ENCODE results near the gene RNF26.
A peak's percentile ranks its signal among the peaks of the same experiment; 100 is the strongest.

Gene RNF26

GRCh38 chr11:119323532-119324033 lies 10.7 kb upstream of the RNF26 start:
- TF ChIP-seq CTCF (IDR thresholded peaks at IDR 0.05; ENCODE audit: borderline replicate concordance, insufficient read depth, low read depth, low read length), result peak; percentile 78
- H3K4me3 ChIP-seq (ENCODE audit: low read depth, low read length), result no peak overlapping the region

DNA sequence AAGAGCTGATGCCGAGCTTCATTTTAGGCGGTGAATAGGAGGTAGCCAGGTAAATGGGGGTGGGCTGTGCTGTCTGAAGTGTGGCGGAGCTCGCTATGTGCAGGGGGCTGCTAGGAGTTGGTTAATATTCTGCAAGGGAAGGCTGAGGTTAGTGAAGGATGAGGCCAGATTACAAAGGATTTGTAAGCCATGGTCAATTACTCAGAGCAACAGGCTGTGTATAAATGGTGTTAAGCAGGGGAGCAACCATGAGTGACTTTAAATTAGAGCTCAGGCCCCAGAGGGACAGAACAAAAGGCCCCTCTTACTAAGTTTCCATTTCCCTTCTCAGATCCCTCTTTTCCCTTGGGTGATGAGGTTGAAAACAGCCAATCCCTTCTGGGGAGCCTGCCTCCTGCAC lies 10.1 kb upstream of the RNF26 start:
- no peak overlapping the region for H3K4me3 ChIP-seq (ENCODE audit: low read depth, low read length)
- TF ChIP-seq CTCF (IDR thresholded peaks at IDR 0.05; ENCODE audit: borderline replicate concordance, insufficient read depth, low read depth, low read length), result no peak

DNA sequence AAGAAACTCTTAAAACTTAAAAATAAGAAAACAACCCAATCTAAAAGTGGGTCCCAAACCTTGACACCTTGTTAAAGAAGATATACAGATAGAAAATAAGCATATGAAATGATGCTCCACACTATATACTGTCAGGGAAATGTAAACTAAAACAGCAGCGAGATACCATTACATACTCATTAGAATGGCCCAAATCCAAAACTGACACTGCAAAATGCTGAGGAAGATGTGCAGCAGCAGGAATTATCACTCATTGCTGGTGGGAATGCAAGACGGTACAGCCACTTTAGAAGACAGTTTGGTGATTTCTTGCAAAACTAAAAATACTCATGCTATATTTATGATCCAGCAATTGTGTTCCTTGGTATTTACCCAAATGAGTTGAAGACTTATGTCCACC lies 5.0 kb upstream of the RNF26 start:
- H3K4me3 ChIP-seq (ENCODE audit: low read depth, low read length), result no peak overlapping the region
- TF ChIP-seq CTCF (IDR thresholded peaks at IDR 0.05; ENCODE audit: borderline replicate concordance, insufficient read depth, low read depth, low read length), result no peak

- H3K4me3 ChIP-seq (ENCODE audit: low read depth, low read length), result no peak overlapping the region
- no peak for TF ChIP-seq CTCF (IDR thresholded peaks at IDR 0.05; ENCODE audit: borderline replicate concordance, insufficient read depth, low read depth, low read length)
Measured at GRCh38 chr11:119330237-119330636, 4.1 kb upstream of the RNF26 start.

- TF ChIP-seq CTCF (IDR thresholded peaks at IDR 0.05; ENCODE audit: borderline replicate concordance, insufficient read depth, low read depth, low read length), result no peak
- no peak overlapping the region for H3K4me3 ChIP-seq (ENCODE audit: low read depth, low read length)
Measured at GRCh38 chr11:119332111-119332765, 2.1 kb upstream of the RNF26 start.

DNA sequence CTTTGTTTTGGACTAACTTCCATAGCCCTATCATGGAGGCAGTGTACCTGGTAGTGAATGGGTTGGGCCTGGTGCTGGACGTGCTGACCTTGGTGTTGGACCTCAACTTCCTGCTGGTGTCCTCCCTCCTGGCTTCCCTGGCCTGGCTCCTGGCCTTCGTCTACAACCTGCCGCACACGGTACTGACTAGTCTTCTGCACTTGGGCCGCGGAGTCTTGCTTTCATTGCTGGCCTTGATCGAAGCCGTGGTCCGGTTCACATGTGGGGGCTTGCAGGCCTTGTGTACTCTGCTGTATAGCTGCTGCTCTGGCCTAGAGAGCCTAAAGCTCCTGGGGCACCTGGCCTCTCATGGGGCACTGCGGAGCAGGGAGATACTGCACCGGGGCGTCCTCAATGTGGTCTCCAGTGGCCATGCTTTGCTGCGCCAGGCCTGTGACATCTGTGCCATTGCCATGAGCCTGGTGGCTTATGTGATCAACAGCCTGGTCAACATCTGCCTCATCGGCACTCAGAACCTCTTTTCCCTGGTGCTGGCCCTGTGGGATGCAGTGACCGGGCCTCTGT lies 846 bp downstream of the RNF26 start:
- H3K4me3 ChIP-seq (ENCODE audit: low read depth, low read length), result peak overlapping the region; percentile 75
- TF ChIP-seq CTCF (IDR thresholded peaks at IDR 0.05; ENCODE audit: borderline replicate concordance, insufficient read depth, low read depth, low read length), result no peak

All from GM12875 (cell line).